ENCODE measurements around the gene NDUFAF8. TPM values are rescaled to one million over a fixed set of nuclear protein-coding genes. Genes with fewer than 3 reads are reported as not detected.

The NDUFAF8 gene
- total RNA-seq, 2 experiments from 2014 or later, result 75.7 to 77.0 TPM

DNA sequence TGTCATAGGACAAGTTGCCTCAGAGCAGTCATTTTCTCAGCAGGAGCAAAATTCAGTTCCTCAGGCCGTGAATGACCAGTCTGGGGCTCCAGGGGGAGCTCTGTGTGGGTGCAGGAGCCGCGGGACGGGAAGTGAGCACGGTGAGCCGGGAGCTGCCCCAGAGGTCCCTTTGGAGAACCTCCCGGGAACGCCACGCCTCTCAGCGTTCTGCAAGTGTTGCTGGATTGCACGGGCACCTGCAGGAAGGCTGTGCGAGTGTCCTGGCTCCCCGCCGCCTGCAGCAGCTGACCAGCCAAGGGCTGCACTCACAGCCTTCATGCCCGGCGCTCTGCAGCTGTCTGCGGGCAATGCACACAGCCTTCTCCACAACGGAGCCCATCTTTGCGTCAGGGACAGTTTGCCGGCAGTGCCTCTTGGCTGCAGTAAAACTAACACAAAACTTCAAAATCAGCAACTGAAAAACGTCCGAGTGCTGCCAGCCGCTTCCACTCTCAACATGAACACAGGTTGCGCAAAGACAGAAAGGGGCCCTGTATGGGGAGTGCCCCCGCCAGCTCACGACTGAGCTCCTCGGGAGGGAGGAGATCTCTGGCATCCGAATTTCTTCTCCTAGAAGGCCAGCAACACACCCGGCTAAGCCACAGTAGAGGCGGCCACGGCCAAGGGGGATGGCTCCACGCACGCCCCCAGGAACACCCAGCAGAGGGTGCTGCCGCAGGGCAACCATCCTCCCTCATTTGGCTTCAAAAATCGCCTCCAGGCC lies 16.0 kb downstream of the NDUFAF8 start:
- DNase-seq, result no peak
- no peak overlapping the region for H3K4me3 Mint-ChIP-seq
- no peaks in the 10 kb centered on the region for H3K27me3 Mint-ChIP-seq (ENCODE audit: low read depth)
- peaks cover 8% of the 10 kb centered on the region for H3K36me3 Mint-ChIP-seq (ENCODE audit: low read depth)
- intact Hi-C loops (cut with micrococcal nuclease), result loop anchor here (10.0 kb wide), 1 partner anchor 140 kb away; the partner anchor contains the start of gene BAHCC1
- peaks cover 5% of the 10 kb centered on the region for H3K4me1 Mint-ChIP-seq (ENCODE audit: low read depth)
- CTCF ChIA-PET, result no interaction called here
- no peak overlapping the region for H3K27ac Mint-ChIP-seq
- no peaks in the 10 kb centered on the region for H3K9me3 Mint-ChIP-seq

DNA sequence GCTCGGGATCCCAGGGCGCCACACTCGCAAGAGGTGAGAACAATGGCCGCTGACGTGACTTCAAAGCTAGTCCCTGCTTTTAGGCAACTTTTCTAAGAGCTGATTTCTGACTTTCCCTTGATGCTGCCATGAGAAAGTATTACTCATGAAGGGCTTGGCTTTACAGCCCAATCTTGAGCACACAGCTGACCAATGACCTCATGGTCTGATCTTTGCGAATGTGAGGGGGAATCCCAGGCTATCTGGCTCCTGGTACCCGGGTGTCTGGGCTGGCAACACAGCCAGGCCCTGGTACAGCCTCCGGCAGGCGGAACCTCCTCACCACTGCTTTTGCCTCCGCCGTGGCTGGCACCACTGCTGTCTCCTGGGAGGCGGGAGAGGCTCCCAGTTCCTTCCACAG lies 17.5 kb downstream of the NDUFAF8 start:
- H3K4me1 Mint-ChIP-seq (ENCODE audit: low read depth), result peaks cover 5% of the 10 kb centered on the region
- CTCF ChIA-PET, result interaction anchor here (0.8 to 1.2 kb wide), 2 partner anchors 228 to 345 kb away, joined by 3 to 4 read pairs; no protein-coding TSS in a partner anchor
- no peak overlapping the region for H3K4me3 Mint-ChIP-seq
- no peaks in the 10 kb centered on the region for H3K27me3 Mint-ChIP-seq (ENCODE audit: low read depth)
- DNase-seq, result no peak
- peaks cover 8% of the 10 kb centered on the region for H3K36me3 Mint-ChIP-seq (ENCODE audit: low read depth)
- intact Hi-C loops (cut with micrococcal nuclease), result loop anchor here (10.0 kb wide), 1 partner anchor 138 kb away; the partner anchor contains the start of gene BAHCC1
- H3K9me3 Mint-ChIP-seq, result no peaks in the 10 kb centered on the region
- no peak overlapping the region for H3K27ac Mint-ChIP-seq

- H3K4me1 Mint-ChIP-seq (ENCODE audit: low read depth), result peaks cover 5% of the 10 kb centered on the region
- peaks cover 6% of the 10 kb centered on the region for H3K36me3 Mint-ChIP-seq (ENCODE audit: low read depth)
- no peak for DNase-seq
- H3K9me3 Mint-ChIP-seq, result no peaks in the 10 kb centered on the region
- CTCF ChIA-PET, result interaction anchor here (0.8 kb wide), 1 partner anchor 344 kb away, joined by 3 read pairs; no protein-coding TSS in a partner anchor
- H3K27ac Mint-ChIP-seq, result no peak overlapping the region
- no peak overlapping the region for H3K4me3 Mint-ChIP-seq
- intact Hi-C loops (cut with micrococcal nuclease), result loop anchor here (10.0 kb wide), 1 partner anchor 137 kb away; the partner anchor contains the start of gene BAHCC1
- H3K27me3 Mint-ChIP-seq (ENCODE audit: low read depth), result no peaks in the 10 kb centered on the region
Measured at GRCh38 chr17:81257533-81257932, 18.4 kb downstream of the NDUFAF8 start.

DNA sequence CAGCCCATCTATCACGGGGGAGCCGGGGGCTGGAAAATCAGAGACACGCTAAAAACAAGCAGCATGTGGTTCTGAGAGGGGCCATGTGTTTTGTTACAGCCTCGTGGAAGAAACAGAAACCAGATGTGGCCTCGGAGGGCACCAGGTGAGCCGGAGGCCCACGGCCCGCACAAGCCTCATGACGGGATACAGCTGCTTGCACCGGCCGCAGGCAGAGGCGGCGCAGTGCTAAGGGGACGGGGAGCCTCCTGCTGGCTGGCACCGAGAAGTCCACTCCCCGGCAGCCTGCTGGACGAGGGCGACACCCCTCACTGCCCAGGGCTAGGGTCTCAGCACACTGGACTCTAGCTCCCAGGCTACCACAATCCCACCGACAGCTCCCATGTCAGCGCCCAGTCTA lies 19.2 kb downstream of the NDUFAF8 start:
- H3K27me3 Mint-ChIP-seq (ENCODE audit: low read depth), result no peaks in the 10 kb centered on the region
- H3K27ac Mint-ChIP-seq, result no peak overlapping the region
- no peak overlapping the region for H3K4me3 Mint-ChIP-seq
- H3K4me1 Mint-ChIP-seq (ENCODE audit: low read depth), result peaks cover 3% of the 10 kb centered on the region
- CTCF ChIA-PET, result no interaction called here
- intact Hi-C loops (cut with micrococcal nuclease), result loop anchor here (10.0 kb wide), 1 partner anchor 137 kb away; the partner anchor contains the start of gene BAHCC1
- DNase-seq, result no peak
- H3K9me3 Mint-ChIP-seq, result no peaks in the 10 kb centered on the region
- peaks cover 1% of the 10 kb centered on the region for H3K36me3 Mint-ChIP-seq (ENCODE audit: low read depth)

DNA sequence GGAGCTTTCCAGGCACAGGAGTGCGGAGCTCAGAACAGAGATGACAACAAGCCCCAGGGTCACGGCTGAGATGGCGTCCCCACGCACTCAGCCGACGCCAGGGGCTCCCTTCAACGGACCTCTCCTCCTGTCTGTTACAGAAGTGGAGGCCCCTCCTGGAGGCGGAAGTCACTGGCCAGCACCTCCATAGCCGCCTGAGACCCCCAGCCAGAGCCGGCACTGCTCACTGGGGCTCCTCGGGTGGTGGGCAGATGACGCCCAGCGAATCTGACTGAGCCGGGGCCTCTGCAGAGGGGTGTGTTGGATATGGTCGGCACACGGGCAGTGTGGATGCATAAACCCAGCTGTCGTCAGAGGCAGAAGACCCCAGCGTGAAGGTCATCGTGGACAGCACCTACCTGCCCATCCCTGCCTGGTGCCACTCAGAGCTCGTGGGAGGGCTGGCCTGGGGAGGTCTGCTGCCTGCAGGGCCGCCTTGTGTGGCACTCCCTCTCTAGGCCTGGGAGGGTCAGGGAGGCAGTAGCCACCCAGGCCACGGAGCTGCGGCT lies 20.0 kb downstream of the NDUFAF8 start:
- Mint-ChIP-seq H3K4me1 (ENCODE audit: low read depth) (no peaks in the 10 kb centered on the region), H3K27me3 (ENCODE audit: low read depth) (no peaks in the 10 kb centered on the region), H3K27ac (no peak overlapping the region), H3K36me3 (ENCODE audit: low read depth) (peaks cover 1% of the 10 kb centered on the region), H3K4me3 (no peak overlapping the region), H3K9me3 (no peaks in the 10 kb centered on the region)
- intact Hi-C loops (cut with micrococcal nuclease), result loop anchor here (10.0 kb wide), 1 partner anchor 136 kb away; the partner anchor contains the start of gene BAHCC1
- DNase-seq, result no peak
- CTCF ChIA-PET, result interaction anchor here (0.6 to 1.2 kb wide), 2 partner anchors 9 to 226 kb away, joined by 3 to 4 read pairs; no protein-coding TSS in a partner anchor

DNA sequence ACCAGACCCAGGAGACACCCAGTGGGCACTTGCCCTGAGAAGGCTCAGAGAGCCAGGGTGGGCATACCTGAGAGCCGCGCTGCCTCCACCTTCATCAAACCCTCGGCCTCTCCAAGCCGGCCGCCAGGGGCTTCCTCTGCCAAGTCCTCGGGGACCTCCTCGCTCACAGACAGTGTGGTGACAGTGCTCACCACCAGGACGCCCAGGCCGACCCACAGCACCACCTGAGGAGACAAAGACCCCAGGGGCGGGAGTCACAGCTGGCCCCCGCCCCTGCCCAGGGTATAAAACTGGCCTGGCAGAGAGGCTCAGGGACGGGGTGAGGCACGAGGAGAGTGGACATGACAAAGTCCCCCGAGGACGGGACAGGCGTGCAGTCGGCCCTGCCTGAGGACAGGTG lies 21.1 kb downstream of the NDUFAF8 start:
- no peak for DNase-seq
- Mint-ChIP-seq H3K4me1 (ENCODE audit: low read depth) (no peaks in the 10 kb centered on the region), H3K27ac (no peak overlapping the region), H3K36me3 (ENCODE audit: low read depth) (peaks cover 1% of the 10 kb centered on the region), H3K9me3 (no peaks in the 10 kb centered on the region), H3K27me3 (ENCODE audit: low read depth) (no peaks in the 10 kb centered on the region), H3K4me3 (no peak overlapping the region)
- intact Hi-C loops (cut with micrococcal nuclease), result no loop called here
- CTCF ChIA-PET, result interaction anchor here (1.4 kb wide), 1 partner anchor 224 kb away, joined by 5 read pairs; no protein-coding TSS in a partner anchor

DNA sequence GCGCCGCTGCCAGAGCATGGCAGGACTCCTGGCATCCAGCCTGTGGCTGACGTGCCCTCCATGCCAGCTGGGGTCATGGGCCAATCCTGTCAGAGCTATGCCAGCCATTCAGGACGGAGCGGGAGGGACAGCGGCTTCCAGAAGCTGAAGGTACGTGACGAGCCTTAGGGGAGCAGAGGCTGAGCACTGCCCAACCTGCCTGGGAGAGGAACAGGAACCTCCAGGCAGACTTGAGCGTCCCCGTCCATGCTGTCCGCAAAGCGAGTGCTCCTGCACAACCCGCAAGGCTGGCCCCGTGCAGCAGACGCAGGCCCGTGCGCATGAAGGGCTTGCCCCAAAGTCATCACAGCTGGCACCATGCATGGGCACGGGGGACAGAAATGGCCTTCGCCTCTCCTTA lies 21.5 kb downstream of the NDUFAF8 start:
- DNase-seq, result no peak
- H3K27ac Mint-ChIP-seq, result no peak overlapping the region
- H3K9me3 Mint-ChIP-seq, result no peaks in the 10 kb centered on the region
- CTCF ChIA-PET, result interaction anchor here (1.4 kb wide), 1 partner anchor 224 kb away, joined by 5 read pairs; no protein-coding TSS in a partner anchor
- H3K4me1 Mint-ChIP-seq (ENCODE audit: low read depth), result no peaks in the 10 kb centered on the region
- intact Hi-C loops (cut with micrococcal nuclease), result no loop called here
- no peaks in the 10 kb centered on the region for H3K27me3 Mint-ChIP-seq (ENCODE audit: low read depth)
- peaks cover 1% of the 10 kb centered on the region for H3K36me3 Mint-ChIP-seq (ENCODE audit: low read depth)
- no peak overlapping the region for H3K4me3 Mint-ChIP-seq

GRCh38 chr17:81261096-81261495 lies 22.0 kb downstream of the NDUFAF8 start:
- H3K4me3 Mint-ChIP-seq, result no peak overlapping the region
- H3K4me1 Mint-ChIP-seq (ENCODE audit: low read depth), result no peaks in the 10 kb centered on the region
- no peaks in the 10 kb centered on the region for H3K9me3 Mint-ChIP-seq
- CTCF ChIA-PET, result interaction anchor here (1.4 kb wide), 1 partner anchor 223 kb away, joined by 5 read pairs; no protein-coding TSS in a partner anchor
- H3K27me3 Mint-ChIP-seq (ENCODE audit: low read depth), result no peaks in the 10 kb centered on the region
- intact Hi-C loops (cut with micrococcal nuclease), result no loop called here
- H3K27ac Mint-ChIP-seq, result no peak overlapping the region
- DNase-seq, result no peak
- H3K36me3 Mint-ChIP-seq (ENCODE audit: low read depth), result peaks cover 4% of the 10 kb centered on the region

GRCh38 chr17:81261582-81262336 lies 22.6 kb downstream of the NDUFAF8 start:
- no peak for DNase-seq
- Mint-ChIP-seq H3K27me3 (ENCODE audit: low read depth) (no peaks in the 10 kb centered on the region), H3K4me3 (no peak overlapping the region), H3K9me3 (no peaks in the 10 kb centered on the region), H3K4me1 (ENCODE audit: low read depth) (no peaks in the 10 kb centered on the region), H3K27ac (no peak overlapping the region), H3K36me3 (ENCODE audit: low read depth) (peaks cover 4% of the 10 kb centered on the region)
- intact Hi-C loops (cut with micrococcal nuclease), result no loop called here
- CTCF ChIA-PET, result interaction anchor here (0.6 kb wide), 1 partner anchor 236 kb away, joined by 4 read pairs; no protein-coding TSS in a partner anchor

- Mint-ChIP-seq H3K27me3 (ENCODE audit: low read depth) (no peaks in the 10 kb centered on the region), H3K4me3 (no peak overlapping the region), H3K36me3 (ENCODE audit: low read depth) (peaks cover 4% of the 10 kb centered on the region), H3K4me1 (ENCODE audit: low read depth) (peaks cover 3% of the 10 kb centered on the region), H3K9me3 (no peaks in the 10 kb centered on the region), H3K27ac (no peak overlapping the region)
- intact Hi-C loops (cut with micrococcal nuclease), result no loop called here
- CTCF ChIA-PET, result interaction anchor here (1.1 kb wide), 1 partner anchor 219 kb away, joined by 4 read pairs; no protein-coding TSS in a partner anchor
- no peak for DNase-seq
Measured at GRCh38 chr17:81263371-81264181, 24.5 kb downstream of the NDUFAF8 start.

GRCh38 chr17:81264640-81265039 lies 25.5 kb downstream of the NDUFAF8 start:
- CTCF ChIA-PET, result no interaction called here
- Mint-ChIP-seq H3K27me3 (ENCODE audit: low read depth) (no peaks in the 10 kb centered on the region), H3K4me1 (ENCODE audit: low read depth) (peaks cover 3% of the 10 kb centered on the region), H3K4me3 (no peak overlapping the region), H3K36me3 (ENCODE audit: low read depth) (peaks cover 4% of the 10 kb centered on the region), H3K27ac (no peak overlapping the region), H3K9me3 (no peaks in the 10 kb centered on the region)
- intact Hi-C loops (cut with micrococcal nuclease), result no loop called here
- no peak for DNase-seq
